ENCODE data around the gene CAMK1D.

The CAMK1D gene

GRCh38 chr10:12690525-12691126 lies 341.3 kb downstream of the CAMK1D start:
- no peak for TF ChIP-seq CTCF (IDR thresholded peaks at IDR 0.05; ENCODE audit: low read depth, low read length, missing control alignments)
- no peak for DNase-seq (ENCODE audit: low read depth)

GRCh38 chr10:12691596-12691995 lies 342.2 kb downstream of the CAMK1D start:
- TF ChIP-seq CTCF (IDR thresholded peaks at IDR 0.05; ENCODE audit: low read depth, low read length, missing control alignments), result no peak
- DNase-seq (ENCODE audit: low read depth), result no peak
- no peak overlapping the region for H3K4me3 ChIP-seq (ENCODE audit: low read depth, low read length)

More at GRCh38 chr10:12690525-12691126, 341.3 kb downstream of the CAMK1D start:
- no peak overlapping the region for H3K4me3 ChIP-seq (ENCODE audit: low read depth, low read length)

- no peak for DNase-seq (ENCODE audit: low read depth)
- H3K4me3 ChIP-seq (ENCODE audit: low read depth, low read length), result no peak overlapping the region
- no peak for TF ChIP-seq CTCF (IDR thresholded peaks at IDR 0.05; ENCODE audit: low read depth, low read length, missing control alignments)
Observed at GRCh38 chr10:12697764-12698163, 348.4 kb downstream of the CAMK1D start.

- no peak for TF ChIP-seq CTCF (IDR thresholded peaks at IDR 0.05; ENCODE audit: low read depth, low read length, missing control alignments)
- DNase-seq (ENCODE audit: low read depth), result no peak
Observed at GRCh38 chr10:12699258-12699700, 349.9 kb downstream of the CAMK1D start.

GRCh38 chr10:12699781-12700556 lies 350.6 kb downstream of the CAMK1D start:
- TF ChIP-seq CTCF (IDR thresholded peaks at IDR 0.05; ENCODE audit: low read depth, low read length, missing control alignments), result no peak
- no peak for DNase-seq (ENCODE audit: low read depth)
- no peak overlapping the region for H3K4me3 ChIP-seq (ENCODE audit: low read depth, low read length)

More at GRCh38 chr10:12699258-12699700, 349.9 kb downstream of the CAMK1D start:
- H3K4me3 ChIP-seq (ENCODE audit: low read depth, low read length), result no peak overlapping the region

GRCh38 chr10:12700557-12700874 lies 351.2 kb downstream of the CAMK1D start:
- H3K4me3 ChIP-seq (ENCODE audit: low read depth, low read length), result no peak overlapping the region
- DNase-seq (ENCODE audit: low read depth), result no peak
- TF ChIP-seq CTCF (IDR thresholded peaks at IDR 0.05; ENCODE audit: low read depth, low read length, missing control alignments), result no peak
